GM23338 (cell line): ENCODE results near the gene SCAPER. TPM values are rescaled to one million over a fixed set of nuclear protein-coding genes. Genes with fewer than 3 reads are reported as not detected.
"Not testable (repeated sequence)": the region's sequence is repeated elsewhere in the genome, so short reads cannot be mapped to it uniquely, and the experiment has no call there.

Experiments
- ATAC-seq: fragments of 200-7000 bp; cut with Tn5 transposase; 3 replicates; pipeline ENCODE4 v1.9.1; 2020
- DNase-seq: peaks from one replicate; pipeline ENCODE4 v3.0.0-alpha.2; 2015; ENCODE audit warnings: low spot score
- H2AFZ ChIP-seq: fragments of 200-600 bp; sonication (generic); 2 replicates; pipeline ENCODE4 v1.8.0; 2016; ENCODE audit warnings: antibody characterized with exemption, mild to moderate bottlenecking, moderate library complexity
- H3F3A ChIP-seq: fragments of 200-600 bp; sonication (generic); replicated peaks from 2 replicates; pipeline ENCODE4 v1.8.0; 2017; ENCODE audit warnings: antibody characterized with exemption, mixed run types, low read depth
- H3K27ac ChIP-seq: fragments of 200-600 bp; sonication (generic); 2 replicates; pipeline ENCODE4 v1.6.1; 2016; ENCODE audit warnings: low read depth
- H3K27me3 ChIP-seq: fragments of 200-600 bp; sonication (generic); 2 replicates; pipeline ENCODE4 v1.8.0; 2016; ENCODE audit warnings: mild to moderate bottlenecking, mixed run types, moderate library complexity; ENCODE audit not compliant: insufficient read depth
- H3K36me3 ChIP-seq: fragments of 200-600 bp; sonication (generic); 2 replicates; pipeline ENCODE4 v1.8.0; 2016; ENCODE audit warnings: mild to moderate bottlenecking; ENCODE audit not compliant: insufficient read depth
- H3K4me1 ChIP-seq: fragments of 200-600 bp; sonication (generic); 2 replicates; pipeline ENCODE4 v1.8.0; 2016; ENCODE audit warnings: mild to moderate bottlenecking, moderate library complexity; ENCODE audit not compliant: insufficient read depth
- H3K4me2 ChIP-seq: fragments of 200-600 bp; sonication (generic); 2 replicates; pipeline ENCODE4 v1.7.1; 2017; ENCODE audit warnings: mixed run types
- H3K4me3 ChIP-seq: fragments of 200-600 bp; sonication (generic); 2 replicates; pipeline ENCODE4 v1.6.1; 2016; ENCODE audit warnings: mixed run types
- H3K79me2 ChIP-seq: fragments of 200-600 bp; sonication (generic); replicated peaks from 2 replicates; pipeline ENCODE4 v1.8.0; 2017; ENCODE audit warnings: mild to moderate bottlenecking; ENCODE audit not compliant: insufficient read depth
- H3K9me2 ChIP-seq: fragments of 200-600 bp; sonication (generic); 2 replicates; pipeline ENCODE4 v1.8.0; 2017; ENCODE audit not compliant: insufficient read depth
- H4K20me1 ChIP-seq: fragments of 200-600 bp; sonication (generic); replicated peaks from 2 replicates; pipeline ENCODE4 v1.8.0; 2017; ENCODE audit warnings: mild to moderate bottlenecking; ENCODE audit not compliant: insufficient read depth
- H3K27ac Mint-ChIP-seq: 2 replicates; pipeline ENCODE4 v1.8.0; 2020; ENCODE audit warnings: inconsistent platforms, mild to moderate bottlenecking, moderate library complexity, mixed read lengths
- H3K27me3 Mint-ChIP-seq: 3 replicates; pipeline ENCODE4 v1.8.0; 2022; ENCODE audit warnings: low read depth, mild to moderate bottlenecking, moderate library complexity, mixed read lengths, inconsistent platforms; ENCODE audit not compliant: insufficient read depth, poor library complexity
- H3K36me3 Mint-ChIP-seq: 3 replicates; pipeline ENCODE4 v1.8.0; 2021; ENCODE audit warnings: low read depth, mild to moderate bottlenecking, inconsistent platforms, moderate library complexity, mixed read lengths
- H3K4me1 Mint-ChIP-seq: 3 replicates; pipeline ENCODE4 v1.8.0; 2020; ENCODE audit warnings: mild to moderate bottlenecking, inconsistent platforms, mixed read lengths
- H3K4me3 Mint-ChIP-seq: 3 replicates; pipeline ENCODE4 v1.8.0; 2021; ENCODE audit warnings: moderate library complexity, mild to moderate bottlenecking, inconsistent platforms, mixed read lengths
- H3K9me3 Mint-ChIP-seq: 3 replicates; pipeline ENCODE4 v1.8.0; 2020; ENCODE audit warnings: moderate library complexity, mild to moderate bottlenecking, inconsistent platforms, mixed read lengths
- EZH2 ChIP-seq: fragments of 200-600 bp; sonication (generic); IDR thresholded peaks from one replicate; pipeline ENCODE4 v1.8.0; 2017; ENCODE audit warnings: antibody characterized with exemption, mild to moderate bottlenecking, low read depth; ENCODE audit not compliant: unreplicated experiment
- EZH2phosphoT487 ChIP-seq: fragments of 200-600 bp; sonication (generic); IDR thresholded peaks from one replicate; pipeline ENCODE4 v1.8.1; 2018; ENCODE audit warnings: antibody characterized with exemption; ENCODE audit not compliant: unreplicated experiment
- NANOG ChIP-seq: IDR thresholded peaks from 2 replicates; pipeline ENCODE4 v1.6.1; 2016; ENCODE audit warnings: antibody characterized with exemption, borderline replicate concordance
- POLR2AphosphoS5 ChIP-seq: IDR thresholded peaks from 2 replicates; pipeline ENCODE4 v1.6.1; 2016; ENCODE audit warnings: antibody characterized with exemption, low read depth
- STAT1 ChIP-seq: IDR thresholded peaks from one replicate; pipeline ENCODE4 v1.6.1; 2016; ENCODE audit warnings: antibody characterized with exemption; ENCODE audit not compliant: unreplicated experiment
- polyA plus RNA-seq: library from polyadenylated mRNA; unstranded; fragments of >200 nt; fragmentation: Nextera tagmentation; extraction: Ambion mirVana; gene quantifications from 2 replicates; pipeline ENCODE4 v1.2.1, GENCODE V29; 2016
- total RNA-seq: library from RNA; depleted of rRNA; stranded (reverse); fragments of >200 nt; shearing (Covaris generic); gene quantifications from 2 replicates; pipeline ENCODE4 v1.2.3, GENCODE V29; 2014
- TF ChIP-seq, protein P1 (sequence below), 2 experiments: fragments of 200-600 bp in 1 of 2; sonication (generic) in 1 of 2; conservative IDR thresholded peaks; 2 replicates each; pipeline versions ENCODE4 v1.5.1 to v1.6.1; 2016 to 2017; ENCODE audit warnings: antibody characterized with exemption in 2 of 2, low read depth in 2 of 2, mild to moderate bottlenecking in 2 of 2, moderate library complexity in 1 of 2
- TF ChIP-seq, protein P2 (sequence below): IDR thresholded peaks from 2 replicates; pipeline ENCODE4 v1.6.1; 2016; ENCODE audit warnings: antibody characterized with exemption

SCAPER gene
- total and polyA plus RNA-seq, 2 experiments from 2014 or later: 9.1 to 17.6 TPM

DNA sequence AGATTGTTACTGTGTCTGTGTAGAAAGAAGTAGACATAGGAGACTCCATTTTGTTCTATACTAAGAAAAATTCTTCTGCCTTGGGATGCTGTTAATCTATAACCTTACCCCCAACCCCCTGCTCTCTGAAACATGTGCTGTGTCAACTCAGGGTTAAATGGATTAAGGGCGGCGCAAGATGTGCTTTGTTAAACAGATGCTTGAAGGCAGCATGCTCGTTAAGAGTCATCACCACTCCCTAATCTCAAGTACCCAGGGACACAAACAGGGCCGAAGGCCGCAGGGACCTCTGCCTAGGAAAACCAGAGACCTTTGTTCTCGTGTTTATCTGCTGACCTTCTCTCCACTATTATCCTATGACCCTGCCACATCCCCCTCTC lies 5.2 kb downstream of the SCAPER start:
- peaks cover 12% of the 10 kb centered on the region; the same call in 2 of the 3 replicates for H3K4me1 Mint-ChIP-seq
- H3K4me3 Mint-ChIP-seq, H3K36me3 ChIP-seq, H3K4me2 ChIP-seq, H4K20me1 ChIP-seq, H3K27me3 Mint-ChIP-seq, H3K4me1 ChIP-seq, H3F3A ChIP-seq, H3K79me2 ChIP-seq, H3K9me2 ChIP-seq, H3K27ac ChIP-seq, H3K4me3 ChIP-seq, H2AFZ ChIP-seq, DNase-seq, H3K27me3 ChIP-seq, H3K27ac Mint-ChIP-seq, ATAC-seq: not testable (repeated sequence)
- peaks cover 24% of the 10 kb centered on the region for H3K9me3 Mint-ChIP-seq
- H3K36me3 Mint-ChIP-seq: peaks cover 16% of the 10 kb centered on the region; the same call in 2 of the 3 replicates

DNA sequence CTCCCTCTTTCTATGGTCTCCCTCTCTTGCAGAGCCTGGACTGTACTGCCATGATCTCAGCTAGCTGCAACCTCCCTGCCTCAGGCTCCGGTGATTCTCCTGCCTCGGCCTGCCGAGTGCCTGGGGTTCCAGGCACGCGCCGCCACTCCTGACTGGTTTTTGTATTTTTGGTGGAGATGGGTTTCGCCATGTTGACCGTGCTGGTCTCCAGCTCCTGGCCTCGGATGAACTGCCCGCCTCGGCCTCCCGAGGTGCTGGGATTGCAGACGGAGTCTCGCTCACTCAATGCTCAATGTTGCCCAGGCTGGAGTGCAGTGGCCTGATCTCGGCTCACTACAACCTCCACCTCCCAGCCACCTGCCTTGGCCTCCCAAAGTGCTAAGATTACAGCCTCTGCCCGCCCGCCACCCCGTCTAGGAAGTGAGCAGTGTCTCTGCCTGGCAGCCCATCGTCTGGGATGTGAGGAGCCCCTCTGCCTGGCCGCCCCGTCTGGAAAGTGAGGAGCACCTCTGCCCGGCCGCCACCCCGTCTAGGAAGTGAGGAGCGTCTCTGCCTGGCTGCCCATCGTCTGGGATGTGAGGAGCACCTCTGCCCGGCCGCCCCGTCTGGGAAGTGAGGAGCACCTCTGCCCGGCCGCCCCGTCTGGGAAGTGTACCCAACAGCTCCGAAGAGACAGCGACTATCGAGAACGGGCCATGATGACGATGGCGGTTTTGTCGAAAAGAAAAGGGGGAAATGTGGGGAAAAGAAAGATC lies 5.8 kb downstream of the SCAPER start:
- Mint-ChIP-seq H3K4me1 (peaks cover 10% of the 10 kb centered on the region; the same call in 2 of the 3 replicates), H3K9me3 (peaks cover 24% of the 10 kb centered on the region), H3K36me3 (peaks cover 16% of the 10 kb centered on the region; the same call in 2 of the 3 replicates)
- DNase-seq, H3K36me3 ChIP-seq, ATAC-seq, H3K4me3 Mint-ChIP-seq, H3K27ac ChIP-seq, H4K20me1 ChIP-seq, H3K4me1 ChIP-seq, H3K4me2 ChIP-seq, H3K27ac Mint-ChIP-seq, H3K9me2 ChIP-seq, H3F3A ChIP-seq, H3K79me2 ChIP-seq, H3K27me3 Mint-ChIP-seq, H3K4me3 ChIP-seq, H3K27me3 ChIP-seq, H2AFZ ChIP-seq: not testable (repeated sequence)

DNA sequence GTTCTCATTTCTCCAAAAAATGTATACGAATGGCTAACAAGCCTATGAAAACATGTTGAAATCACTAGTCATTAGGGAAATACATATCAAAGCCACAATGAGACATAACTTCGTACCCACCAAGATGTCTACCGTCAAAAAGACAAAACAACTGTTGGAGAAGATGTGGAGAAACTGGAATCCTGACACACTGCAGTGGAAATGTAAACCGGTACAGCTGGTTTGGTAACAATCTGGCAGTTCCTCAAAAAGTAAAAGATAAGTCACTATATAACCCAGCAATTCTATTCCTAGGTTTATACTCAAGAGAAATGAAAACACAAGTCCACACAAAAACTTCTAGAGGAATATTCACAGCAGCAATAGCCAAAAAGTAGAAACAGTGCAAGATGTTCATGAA lies 7.0 kb downstream of the SCAPER start:
- Histone ChIP-seq H3K27ac (no peak overlapping the region), H3K4me3 (no peak overlapping the region), H3K4me2 (no peak overlapping the region), H3K79me2 (peaks cover 7% of the 10 kb centered on the region), H3K9me2 (peaks cover 4% of the 10 kb centered on the region), H3K27me3 (no peaks in the 10 kb centered on the region), H2AFZ (no peak overlapping the region), H3K36me3 (no peaks in the 10 kb centered on the region), H3F3A (no peaks in the 10 kb centered on the region), H4K20me1 (0 out of 2 replicates have a peak, but pooled peaks cover 3% of the 10 kb centered on the region), H3K4me1 (no peaks in the 10 kb centered on the region)
- peaks cover 24% of the 10 kb centered on the region for H3K9me3 Mint-ChIP-seq
- ATAC-seq (no peak), DNase-seq (no peak)
- no peak overlapping the region for H3K27ac Mint-ChIP-seq
- H3K4me1 Mint-ChIP-seq: no peaks in the 10 kb centered on the region
- peaks cover 19% of the 10 kb centered on the region; the same call in 2 of the 3 replicates for H3K36me3 Mint-ChIP-seq
- peaks cover 2% of the 10 kb centered on the region for H3K27me3 Mint-ChIP-seq
- TF ChIP-seq NANOG (no peak), STAT1 (no peak), POLR2AphosphoS5 (no peak), EZH2 (no peak)
- H3K4me3 Mint-ChIP-seq: no peak overlapping the region

DNA sequence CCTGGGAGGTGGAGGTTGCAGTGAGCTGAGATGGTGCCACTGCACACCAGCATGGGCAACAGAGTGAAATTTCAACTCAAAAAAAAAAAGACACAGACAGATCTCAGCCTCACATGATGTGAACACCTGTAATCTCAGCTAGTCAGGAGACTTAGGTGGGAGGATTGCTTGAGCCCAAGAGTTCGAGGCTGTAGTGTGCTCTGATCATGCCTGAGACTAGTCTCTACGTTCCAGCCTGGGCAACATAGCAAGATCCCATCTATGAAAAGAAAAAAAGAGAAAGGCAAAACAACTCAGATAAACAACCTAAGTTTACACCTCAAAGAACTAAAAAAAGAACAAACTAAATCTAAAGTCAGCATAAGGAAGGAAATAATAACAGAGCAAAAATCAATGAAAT lies 11.0 kb downstream of the SCAPER start:
- Histone ChIP-seq H3F3A (no peaks in the 10 kb centered on the region), H3K9me2 (peaks cover 4% of the 10 kb centered on the region), H3K79me2 (0 out of 2 replicates have a peak, but pooled peaks cover 4% of the 10 kb centered on the region), H3K4me3 (no peak overlapping the region), H3K36me3 (no peaks in the 10 kb centered on the region), H4K20me1 (no peaks in the 10 kb centered on the region), H2AFZ (no peak overlapping the region), H3K27me3 (no peaks in the 10 kb centered on the region), H3K27ac (no peak overlapping the region), H3K4me2 (no peak overlapping the region), H3K4me1 (no peaks in the 10 kb centered on the region)
- Mint-ChIP-seq H3K9me3 (peaks cover 24% of the 10 kb centered on the region), H3K36me3 (peaks cover 16% of the 10 kb centered on the region; the same call in 2 of the 3 replicates), H3K4me3 (no peak overlapping the region), H3K27ac (no peak overlapping the region), H3K4me1 (no peaks in the 10 kb centered on the region), H3K27me3 (peaks cover 4% of the 10 kb centered on the region)
- ATAC-seq (no peak), DNase-seq (no peak)
- TF ChIP-seq EZH2phosphoT487 (no peak), STAT1 (no peak)
- TF ChIP-seq, protein P1, sequence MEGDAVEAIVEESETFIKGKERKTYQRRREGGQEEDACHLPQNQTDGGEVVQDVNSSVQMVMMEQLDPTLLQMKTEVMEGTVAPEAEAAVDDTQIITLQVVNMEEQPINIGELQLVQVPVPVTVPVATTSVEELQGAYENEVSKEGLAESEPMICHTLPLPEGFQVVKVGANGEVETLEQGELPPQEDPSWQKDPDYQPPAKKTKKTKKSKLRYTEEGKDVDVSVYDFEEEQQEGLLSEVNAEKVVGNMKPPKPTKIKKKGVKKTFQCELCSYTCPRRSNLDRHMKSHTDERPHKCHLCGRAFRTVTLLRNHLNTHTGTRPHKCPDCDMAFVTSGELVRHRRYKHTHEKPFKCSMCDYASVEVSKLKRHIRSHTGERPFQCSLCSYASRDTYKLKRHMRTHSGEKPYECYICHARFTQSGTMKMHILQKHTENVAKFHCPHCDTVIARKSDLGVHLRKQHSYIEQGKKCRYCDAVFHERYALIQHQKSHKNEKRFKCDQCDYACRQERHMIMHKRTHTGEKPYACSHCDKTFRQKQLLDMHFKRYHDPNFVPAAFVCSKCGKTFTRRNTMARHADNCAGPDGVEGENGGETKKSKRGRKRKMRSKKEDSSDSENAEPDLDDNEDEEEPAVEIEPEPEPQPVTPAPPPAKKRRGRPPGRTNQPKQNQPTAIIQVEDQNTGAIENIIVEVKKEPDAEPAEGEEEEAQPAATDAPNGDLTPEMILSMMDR (conservative IDR thresholded peaks at IDR 0.05; ENCODE audit: low read depth in 2 of 2): no peak
- TF ChIP-seq, protein P2, sequence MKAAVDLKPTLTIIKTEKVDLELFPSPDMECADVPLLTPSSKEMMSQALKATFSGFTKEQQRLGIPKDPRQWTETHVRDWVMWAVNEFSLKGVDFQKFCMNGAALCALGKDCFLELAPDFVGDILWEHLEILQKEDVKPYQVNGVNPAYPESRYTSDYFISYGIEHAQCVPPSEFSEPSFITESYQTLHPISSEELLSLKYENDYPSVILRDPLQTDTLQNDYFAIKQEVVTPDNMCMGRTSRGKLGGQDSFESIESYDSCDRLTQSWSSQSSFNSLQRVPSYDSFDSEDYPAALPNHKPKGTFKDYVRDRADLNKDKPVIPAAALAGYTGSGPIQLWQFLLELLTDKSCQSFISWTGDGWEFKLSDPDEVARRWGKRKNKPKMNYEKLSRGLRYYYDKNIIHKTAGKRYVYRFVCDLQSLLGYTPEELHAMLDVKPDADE: no peak
